T-helper 1 cell (primary cell): ENCODE measurements around the gene CAPN1.
"Not testable (repeated sequence)": the region's sequence is repeated elsewhere in the genome, so short reads cannot be mapped to it uniquely, and the experiment has no call there.

Experiments used
- DNase-seq, 5 donors: peaks; one replicate each; pipeline ENCODE4 v3.0.0-alpha.2; 2012 to 2020
- total RNA-seq, 4 donors: gene quantifications; one replicate each; lab custom pipeline; 2026; lab: John Stamatoyannopoulos, UW

Gene CAPN1
- 74.1 to 92.1 (median 87.1) reads per million in 4 donors for total RNA-seq

- DNase-seq = peak; percentile 47 to 79 (median 58)
Observed at GRCh38 chr11:65181569-65182257, at the start of gene CAPN1. TSS of gene CAPN1 (plus strand) at chr11:65181928. CDS start at chr11:65182702, 774 bp downstream.

- no peak for DNase-seq
Observed at GRCh38 chr11:65132238-65132987, 49.3 kb upstream of the CAPN1 start.

GRCh38 chr11:65132988-65133700, 48.6 kb upstream of the CAPN1 start:
- DNase-seq = peak in 3 of 5 donors; percentile 38 to 43 (median 41)

GRCh38 chr11:65133724-65134123, 48.0 kb upstream of the CAPN1 start:
- DNase-seq = no peak

- DNase-seq = peak; percentile 81 to 91 (median 85)
Observed at GRCh38 chr11:65134240-65134951, 47.3 kb upstream of the CAPN1 start, which contains the start of gene SYVN1. TSS of gene SYVN1 (minus strand) at chr11:65134519. CDS start at chr11:65133601, 918 bp downstream.

GRCh38 chr11:65134952-65135632, 46.6 kb upstream of the CAPN1 start:
- peak; percentile 69 to 94 (median 79) for DNase-seq

- DNase-seq = no peak
Observed at GRCh38 chr11:65135633-65136145, 46.0 kb upstream of the CAPN1 start.

GRCh38 chr11:65136515-65137096, 45.1 kb upstream of the CAPN1 start:
- DNase-seq = no peak

GRCh38 chr11:65141896-65142494, 39.7 kb upstream of the CAPN1 start:
- DNase-seq = no peak

GRCh38 chr11:65147352-65148075, 34.2 kb upstream of the CAPN1 start:
- DNase-seq = no peak

GRCh38 chr11:65148657-65149056, 33.1 kb upstream of the CAPN1 start:
- no peak for DNase-seq

- not testable (repeated sequence) for DNase-seq
Observed at GRCh38 chr11:65150131-65150508, 31.6 kb upstream of the CAPN1 start.

- peak in 1 of 5 donors; percentile 14 for DNase-seq
Observed at GRCh38 chr11:65150509-65151299, 31.0 kb upstream of the CAPN1 start.

GRCh38 chr11:65151331-65151899, 30.3 kb upstream of the CAPN1 start:
- DNase-seq = no peak

GRCh38 chr11:65152122-65152521, 29.6 kb upstream of the CAPN1 start:
- no peak for DNase-seq

- no peak for DNase-seq
Observed at GRCh38 chr11:65156256-65156655, 25.5 kb upstream of the CAPN1 start.

- no peak for DNase-seq
Observed at GRCh38 chr11:65156926-65157325, 24.8 kb upstream of the CAPN1 start.

- DNase-seq = no peak
Observed at GRCh38 chr11:65157336-65157735, 24.4 kb upstream of the CAPN1 start.

- no peak for DNase-seq
Observed at GRCh38 chr11:65159012-65159411, 22.7 kb upstream of the CAPN1 start.
